HG03575 (cell line): Measurements from ENCODE around the gene ZNF804A.
A peak's percentile ranks its signal among the peaks of the same experiment; 100 is the strongest.

Source experiments
- ATAC-seq: cut with Tn5 transposase; IDR thresholded peaks from one replicate; pipeline ENCODE4 v1.9.1; 2021; ENCODE audit not compliant: unreplicated experiment, insufficient number of reproducible peaks, low FRiP score; ENCODE audit errors: extremely low read depth

The ZNF804A gene

GRCh38 chr2:184598316-184599053 lies at the start of gene ZNF804A:
TSS of gene ZNF804A (plus strand) at chr2:184598529. CDS start at chr2:184598960, 431 bp downstream.
- ATAC-seq = peak; percentile 85

- ATAC-seq = no peak
These were observed 49.2 kb upstream of the ZNF804A start for GRCh38 chr2:184549153-184549552.

- ATAC-seq = no peak
These were observed 46.7 kb upstream of the ZNF804A start for GRCh38 chr2:184551626-184552025.

GRCh38 chr2:184554736-184555135 lies 43.6 kb upstream of the ZNF804A start:
- no peak for ATAC-seq

- no peak for ATAC-seq
These were observed 43.0 kb upstream of the ZNF804A start for GRCh38 chr2:184555352-184555751.

- no peak for ATAC-seq
These were observed 41.7 kb upstream of the ZNF804A start for GRCh38 chr2:184556639-184557038.

GRCh38 chr2:184558713-184559464 lies 39.4 kb upstream of the ZNF804A start:
- ATAC-seq = no peak

- ATAC-seq = no peak
These were observed 37.7 kb upstream of the ZNF804A start for GRCh38 chr2:184560603-184561002.

GRCh38 chr2:184562532-184562931 lies 35.8 kb upstream of the ZNF804A start:
- ATAC-seq = no peak

GRCh38 chr2:184564092-184564491 lies 34.2 kb upstream of the ZNF804A start:
- no peak for ATAC-seq

- no peak for ATAC-seq
These were observed 31.6 kb upstream of the ZNF804A start for GRCh38 chr2:184566716-184567115.

- ATAC-seq = no peak
These were observed 21.3 kb upstream of the ZNF804A start for GRCh38 chr2:184577056-184577455.

GRCh38 chr2:184577743-184578142 lies 20.6 kb upstream of the ZNF804A start:
- no peak for ATAC-seq

- ATAC-seq = no peak
These were observed 19.1 kb upstream of the ZNF804A start for GRCh38 chr2:184579226-184579625.

- no peak for ATAC-seq
These were observed 16.9 kb upstream of the ZNF804A start for GRCh38 chr2:184581391-184581790.

GRCh38 chr2:184589261-184589660 lies 9.1 kb upstream of the ZNF804A start:
- no peak for ATAC-seq

- ATAC-seq = peak; percentile 32
These were observed 1.4 kb upstream of the ZNF804A start for GRCh38 chr2:184596819-184597411.

- ATAC-seq = no peak
These were observed 748 bp upstream of the ZNF804A start for GRCh38 chr2:184597571-184597991.

GRCh38 chr2:184598002-184598315 lies 370 bp upstream of the ZNF804A start:
- no peak for ATAC-seq
